ENCODE results near the gene SMG5.

SMG5 gene

DNA sequence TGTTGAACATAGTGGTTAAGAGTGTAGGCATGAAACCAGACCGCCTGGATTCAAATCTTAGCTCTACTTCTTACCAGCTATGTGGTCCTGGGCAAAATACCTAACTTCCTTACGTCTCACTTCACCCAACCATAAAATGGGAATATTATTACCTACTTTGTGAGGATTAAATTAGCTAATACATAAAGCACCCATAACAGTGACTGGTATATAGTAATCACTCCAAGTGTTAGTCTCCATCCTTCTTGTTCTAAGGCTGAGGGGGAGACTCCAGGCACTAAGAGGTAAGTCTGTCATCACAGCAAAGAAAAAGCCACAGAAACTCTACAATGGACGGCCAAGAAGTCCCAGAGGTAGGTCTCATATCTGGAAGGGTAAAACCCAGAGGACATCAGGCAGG, 2.8 kb downstream of the SMG5 start:
- DNase-seq, result no peak

DNA sequence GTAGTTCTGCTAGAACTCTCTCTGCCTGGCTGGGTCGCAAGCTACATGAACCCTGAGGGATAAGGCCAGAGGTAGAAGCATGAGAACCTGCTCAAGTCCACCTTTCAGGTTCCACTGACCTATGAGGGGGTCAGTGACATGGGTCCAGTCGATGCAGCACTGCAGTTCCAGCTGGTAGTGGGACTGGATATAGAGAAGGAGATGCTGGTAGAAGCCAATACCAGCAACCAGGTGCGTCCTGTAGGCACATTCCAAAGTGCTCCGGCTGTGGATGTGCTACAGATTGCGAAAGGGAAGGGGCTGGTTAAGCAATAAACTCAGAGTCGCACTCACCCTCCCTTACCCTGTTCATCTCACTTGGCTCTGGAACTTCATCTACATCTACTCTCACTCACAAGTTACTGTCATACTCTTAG, 5.7 kb downstream of the SMG5 start:
- DNase-seq, result no peak

GRCh38 chr1:156276532-156276931, 6.1 kb downstream of the SMG5 start:
- DNase-seq, result no peak

DNA sequence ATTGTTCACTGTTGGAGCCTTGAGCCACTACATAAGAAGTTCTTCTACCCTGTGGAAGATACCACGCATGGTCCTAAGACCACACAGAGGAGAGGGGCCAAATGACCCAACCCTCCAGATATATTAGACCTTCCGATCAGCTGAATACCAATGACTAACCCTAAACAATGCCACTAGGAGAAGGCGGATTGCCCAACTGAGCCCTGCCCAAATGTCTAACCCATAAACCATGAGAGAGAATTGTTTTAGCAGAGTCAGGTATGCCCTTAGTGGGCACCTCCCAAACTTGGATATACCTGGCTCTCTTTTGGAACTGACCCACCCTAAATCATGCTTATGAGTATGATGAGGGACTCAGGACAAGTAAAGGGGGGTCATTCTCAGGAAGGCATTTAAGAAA, 12.3 kb downstream of the SMG5 start:
- no peak for DNase-seq

DNA sequence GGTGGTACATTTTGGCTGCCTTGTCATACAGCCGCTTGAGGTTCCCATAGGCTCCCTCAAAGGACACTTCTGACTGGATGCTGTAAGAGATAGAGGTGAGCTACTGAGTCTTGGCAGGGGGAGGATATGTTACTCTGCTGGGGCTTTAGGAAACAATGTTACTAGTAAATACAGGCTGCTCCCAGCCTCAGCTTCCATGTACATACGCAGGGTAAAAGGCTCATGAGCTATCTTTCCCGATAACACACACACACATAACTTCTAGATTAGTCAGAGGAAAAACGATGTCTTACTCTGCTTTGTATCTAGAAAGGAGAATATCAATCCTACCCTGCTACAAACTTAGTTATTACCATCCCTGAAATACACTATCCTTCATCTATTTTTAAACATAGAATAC, 14.3 kb downstream of the SMG5 start:
- DNase-seq, result no peak

GRCh38 chr1:156266051-156266450, 16.6 kb downstream of the SMG5 start:
- no peak for DNase-seq

GRCh38 chr1:156263288-156263655, 19.4 kb downstream of the SMG5 start:
- no peak for DNase-seq

GRCh38 chr1:156262461-156263287, 20.0 kb downstream of the SMG5 start:
- DNase-seq, result no peak

GRCh38 chr1:156260896-156261295, 21.7 kb downstream of the SMG5 start:
- no peak for DNase-seq

GRCh38 chr1:156259805-156260204, 22.8 kb downstream of the SMG5 start:
- DNase-seq, result no peak

GRCh38 chr1:156258859-156259258, 23.8 kb downstream of the SMG5 start:
- no peak for DNase-seq

DNA sequence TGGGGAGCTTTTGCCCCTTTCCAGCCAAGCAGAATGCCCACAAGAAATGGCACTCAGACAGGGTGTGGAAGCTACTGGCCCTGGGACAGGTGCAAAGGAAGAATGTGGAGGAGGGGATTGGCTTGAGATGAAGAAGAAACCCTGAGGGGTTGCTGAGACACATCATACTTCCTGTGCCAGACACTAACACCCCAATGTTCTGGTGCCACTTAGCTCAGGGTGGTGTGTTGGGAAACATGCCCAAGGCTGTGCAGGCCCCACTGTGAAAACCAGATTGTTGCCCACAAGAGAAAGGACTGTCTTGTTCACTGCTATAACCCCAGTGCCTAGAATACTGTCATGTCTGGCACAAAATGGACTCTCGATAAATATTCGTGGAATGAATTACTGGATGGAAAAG, 24.9 kb downstream of the SMG5 start:
- DNase-seq, result no peak

GRCh38 chr1:156253634-156254033, 29.0 kb downstream of the SMG5 start:
- no peak for DNase-seq

DNA sequence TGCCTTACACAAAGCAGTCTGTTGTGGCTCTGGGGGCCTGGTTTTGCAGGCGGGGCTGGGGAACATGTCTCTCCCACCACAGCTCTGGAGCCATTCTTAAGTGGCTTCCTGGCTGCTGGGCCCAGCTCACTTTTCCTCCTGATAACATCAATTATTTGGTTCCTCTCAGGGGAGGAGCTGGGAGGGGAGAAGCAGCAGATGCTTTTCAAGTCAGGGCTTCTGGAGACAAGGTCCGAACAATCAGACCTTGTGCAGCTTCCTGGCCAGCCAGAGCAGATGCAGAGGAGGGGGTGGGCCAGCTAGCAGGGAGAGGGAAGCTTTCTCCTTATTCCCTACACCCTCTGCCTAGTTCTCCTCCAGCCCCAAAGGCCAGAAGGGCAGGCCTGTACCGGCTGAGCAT, 31.1 kb downstream of the SMG5 start:
- no peak for DNase-seq

GRCh38 chr1:156249593-156249992, 33.0 kb downstream of the SMG5 start:
- no peak for DNase-seq

GRCh38 chr1:156248323-156248683, 34.3 kb downstream of the SMG5 start:
- no peak for DNase-seq

DNA sequence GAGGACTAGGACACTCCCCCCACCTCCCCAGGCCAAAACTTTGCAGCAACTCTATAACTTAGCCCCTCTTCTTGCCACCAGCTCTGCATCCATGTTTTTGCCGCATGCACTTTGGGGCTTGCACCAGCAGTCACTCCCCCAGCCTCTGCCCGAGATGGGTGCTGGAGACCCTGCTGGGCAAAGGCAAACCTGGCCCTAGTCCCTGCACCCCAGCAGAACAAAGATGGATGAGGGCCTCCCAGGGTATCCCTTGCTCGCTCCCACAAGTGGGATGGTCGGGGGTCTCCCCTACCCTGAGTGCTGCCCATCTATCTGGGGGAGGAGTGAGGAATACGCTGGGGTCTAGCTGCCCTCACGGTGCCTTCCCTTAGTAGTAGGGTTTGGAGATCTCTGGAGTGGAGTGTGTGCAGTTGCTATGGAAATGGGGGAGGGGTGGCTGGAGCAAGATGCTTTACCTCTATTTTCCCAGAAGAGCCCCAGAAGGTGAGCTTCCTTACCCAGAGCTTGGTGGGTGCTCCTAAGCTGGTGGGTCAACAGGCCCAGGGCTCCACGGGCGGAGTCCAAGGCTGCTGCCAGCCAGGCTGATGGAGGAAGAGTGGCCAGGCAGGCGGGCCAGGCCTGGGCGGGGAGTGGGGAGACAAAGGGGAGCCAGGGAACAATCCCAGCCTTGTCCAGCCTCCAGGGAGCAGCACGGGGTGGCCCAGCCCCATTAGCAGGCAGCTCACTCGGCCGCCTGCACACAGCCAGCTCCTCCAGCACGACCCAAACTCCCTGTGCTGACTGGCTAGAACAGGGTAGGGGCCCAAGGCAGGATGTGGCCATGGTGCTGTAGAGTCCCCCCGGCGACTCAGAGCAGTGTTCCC, 34.9 kb downstream of the SMG5 start, which contains the start of gene PAQR6:
PAQR6 (minus strand) TSS at position 597 of the 863 bp plus-strand sequence. CDS start 1,325 bp downstream, outside the sequence.
- no peak for DNase-seq

DNA sequence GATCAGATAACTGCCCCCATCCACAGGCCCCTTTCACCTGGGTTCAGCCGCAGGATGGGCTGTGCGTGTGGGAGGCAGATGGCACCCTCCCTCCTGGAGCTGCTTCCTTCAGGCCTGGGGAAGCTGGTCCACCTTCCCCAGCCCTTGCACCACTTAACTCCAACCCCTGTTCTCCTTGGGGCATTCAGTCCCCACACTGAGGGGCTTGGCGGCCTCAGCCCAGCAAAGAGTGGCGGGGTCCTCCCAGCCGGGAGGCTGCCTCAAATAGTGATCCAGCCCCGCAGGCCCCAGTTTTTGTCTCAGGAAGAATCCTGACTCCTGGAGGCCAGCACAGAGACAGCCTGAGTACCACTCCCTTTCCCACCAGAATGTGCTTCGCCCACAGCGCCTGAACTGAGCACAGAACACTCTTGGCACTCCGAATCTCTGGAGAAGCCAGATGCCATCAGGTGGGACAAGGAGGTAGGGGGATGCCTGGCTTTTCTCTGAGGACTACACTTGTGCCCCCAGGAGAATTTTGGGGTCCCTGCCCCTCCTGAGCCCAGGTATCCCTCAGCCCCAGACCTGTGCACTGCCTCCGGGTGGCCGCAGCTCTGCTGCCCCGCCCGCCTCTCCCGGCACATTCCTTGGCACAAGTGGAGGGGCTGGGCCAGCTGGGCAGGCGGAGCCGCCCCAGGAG, 35.7 kb downstream of the SMG5 start:
- no peak for DNase-seq

DNA sequence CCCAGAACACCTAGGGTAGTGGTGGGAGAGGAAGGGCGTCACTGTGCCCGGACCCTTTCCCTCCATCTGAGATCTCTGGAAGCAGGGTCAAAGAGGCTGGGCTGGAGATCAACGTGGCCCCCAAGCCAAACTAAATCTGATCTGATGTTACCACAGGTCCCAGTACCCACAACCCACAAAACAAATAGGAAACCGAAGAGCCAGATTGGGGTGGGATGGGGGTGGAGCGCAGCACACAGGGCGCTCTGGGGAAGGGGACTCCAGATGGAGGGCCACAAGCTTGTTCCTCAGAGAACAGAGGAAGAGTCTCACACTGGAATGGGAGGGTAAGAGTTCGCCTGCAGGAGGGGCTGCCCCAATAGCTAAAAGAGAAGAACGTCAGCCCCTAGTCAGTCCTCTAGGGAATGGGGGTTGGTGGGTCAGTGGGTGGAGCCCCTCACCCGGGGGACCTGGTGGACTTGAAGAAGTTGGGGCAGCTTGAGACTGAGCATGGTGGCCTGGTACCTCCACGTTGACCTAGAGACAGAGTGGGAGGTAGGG, 36.3 kb downstream of the SMG5 start:
- no peak for DNase-seq

- DNase-seq, result peak; percentile 46
Observed at GRCh38 chr1:156245451-156246232, 37.0 kb downstream of the SMG5 start.

DNA sequence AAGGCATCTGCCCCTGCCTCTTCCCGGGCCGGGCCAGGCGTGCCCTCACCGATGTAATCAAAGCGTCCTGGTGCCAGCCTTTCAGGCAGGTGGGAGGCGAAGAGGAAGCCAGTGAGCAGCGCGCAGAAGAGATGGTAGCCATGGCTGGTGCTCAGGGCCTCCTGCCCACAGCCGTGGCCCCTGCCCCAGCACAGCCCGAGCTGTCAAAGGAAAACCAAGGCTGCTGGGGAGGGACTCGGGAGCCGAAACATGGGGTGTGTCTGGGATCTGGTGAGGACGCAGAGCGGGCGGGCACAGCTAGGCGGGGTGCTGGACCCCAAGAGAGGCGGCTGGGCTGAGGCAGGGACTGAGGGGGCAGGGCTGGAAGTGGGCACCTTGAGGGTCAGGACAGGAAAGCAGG, 37.9 kb downstream of the SMG5 start:
- DNase-seq, result no peak

DNA sequence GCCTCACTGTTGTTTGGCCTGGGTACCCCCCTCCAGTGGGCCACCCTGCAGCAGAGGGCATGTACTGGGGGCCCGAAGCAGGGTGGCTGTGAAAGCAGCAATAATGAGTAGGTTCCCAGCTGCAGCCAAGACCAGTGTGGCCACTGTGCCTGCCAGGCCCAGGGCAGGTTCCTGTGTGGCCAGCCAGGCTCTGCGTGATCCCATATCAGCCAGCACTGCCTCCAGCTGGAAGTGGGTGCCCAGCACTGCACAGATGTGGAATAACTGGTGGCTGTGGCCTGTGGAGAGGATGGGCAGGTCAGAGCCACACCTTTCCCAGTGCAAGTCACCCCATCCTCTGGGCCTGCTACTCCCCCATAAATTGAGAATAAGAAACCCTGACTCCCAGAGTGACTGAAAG, 38.5 kb downstream of the SMG5 start:
- no peak for DNase-seq

Measured in CD4-positive, alpha-beta T cell treated with Interleukin-21 for 1 hour (primary cell).